ENCODE measurements around the gene FTCDNL1.

DNA sequence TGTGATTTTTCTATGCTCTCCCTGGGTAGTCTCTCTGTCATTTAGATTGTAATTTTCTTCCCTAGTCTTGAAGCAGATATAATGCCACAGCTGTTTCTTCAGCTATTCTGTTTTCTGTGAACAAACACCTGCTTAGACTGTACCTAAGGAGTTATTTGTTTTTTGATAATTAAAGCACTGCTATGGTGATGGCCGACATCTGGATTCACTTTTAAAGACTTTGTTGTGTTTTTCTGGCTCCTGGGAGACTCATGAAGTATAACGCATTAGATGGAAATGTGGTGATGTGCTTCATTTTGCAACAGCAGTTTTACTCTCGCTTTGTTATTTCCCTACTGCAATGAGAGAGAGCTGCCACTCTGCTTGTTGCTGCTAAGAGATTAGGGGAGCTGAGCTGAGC is 44.4 kb upstream of the FTCDNL1 start:
- TF ChIP-seq, protein P1, sequence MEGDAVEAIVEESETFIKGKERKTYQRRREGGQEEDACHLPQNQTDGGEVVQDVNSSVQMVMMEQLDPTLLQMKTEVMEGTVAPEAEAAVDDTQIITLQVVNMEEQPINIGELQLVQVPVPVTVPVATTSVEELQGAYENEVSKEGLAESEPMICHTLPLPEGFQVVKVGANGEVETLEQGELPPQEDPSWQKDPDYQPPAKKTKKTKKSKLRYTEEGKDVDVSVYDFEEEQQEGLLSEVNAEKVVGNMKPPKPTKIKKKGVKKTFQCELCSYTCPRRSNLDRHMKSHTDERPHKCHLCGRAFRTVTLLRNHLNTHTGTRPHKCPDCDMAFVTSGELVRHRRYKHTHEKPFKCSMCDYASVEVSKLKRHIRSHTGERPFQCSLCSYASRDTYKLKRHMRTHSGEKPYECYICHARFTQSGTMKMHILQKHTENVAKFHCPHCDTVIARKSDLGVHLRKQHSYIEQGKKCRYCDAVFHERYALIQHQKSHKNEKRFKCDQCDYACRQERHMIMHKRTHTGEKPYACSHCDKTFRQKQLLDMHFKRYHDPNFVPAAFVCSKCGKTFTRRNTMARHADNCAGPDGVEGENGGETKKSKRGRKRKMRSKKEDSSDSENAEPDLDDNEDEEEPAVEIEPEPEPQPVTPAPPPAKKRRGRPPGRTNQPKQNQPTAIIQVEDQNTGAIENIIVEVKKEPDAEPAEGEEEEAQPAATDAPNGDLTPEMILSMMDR (IDR thresholded peaks at IDR 0.05) = no peak
- TF ChIP-seq POLR2A (IDR thresholded peaks at IDR 0.05) = no peak

Measured in thyroid gland (tissue), 4 donors.